ENCODE results near the gene GPC6.

Gene GPC6

DNA sequence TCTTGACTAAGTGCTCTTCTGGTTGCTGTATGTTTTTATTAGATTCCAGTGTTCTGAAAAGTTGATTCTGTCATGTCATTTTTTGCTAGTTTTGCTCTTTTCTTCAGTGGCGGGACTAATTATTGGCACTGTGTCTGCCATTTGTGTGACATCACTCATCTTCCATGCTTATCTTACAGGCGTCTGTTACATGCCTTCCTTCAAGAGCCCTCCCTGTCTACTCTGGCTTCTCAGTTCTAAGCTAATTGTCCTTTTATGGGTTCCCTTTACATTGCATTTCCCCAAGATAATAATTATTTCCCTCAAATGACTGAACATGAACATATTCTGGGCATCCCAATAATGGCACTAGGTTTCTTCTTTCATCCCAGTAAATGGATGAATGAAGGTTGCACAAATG is 793.8 kb downstream of the GPC6 start:
- DNase-seq = no peak

DNA sequence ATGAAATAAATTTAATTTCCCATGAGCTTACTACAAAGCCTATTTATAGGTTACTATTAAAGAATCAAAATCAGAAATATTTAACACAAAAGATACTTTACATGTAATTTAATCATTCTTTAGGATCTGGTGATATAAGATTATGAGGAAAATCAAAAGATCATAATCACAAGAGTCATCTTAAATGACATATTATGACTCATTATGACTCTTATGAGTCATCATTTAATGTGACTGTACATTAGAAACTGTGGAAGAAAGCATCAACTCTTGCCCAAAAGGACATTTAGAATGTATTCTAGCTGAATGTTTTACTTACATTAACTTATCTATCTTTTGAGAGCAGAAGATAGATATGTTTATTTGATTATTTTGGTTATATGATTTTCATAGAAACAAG is 794.2 kb downstream of the GPC6 start:
- no peak for DNase-seq

DNA sequence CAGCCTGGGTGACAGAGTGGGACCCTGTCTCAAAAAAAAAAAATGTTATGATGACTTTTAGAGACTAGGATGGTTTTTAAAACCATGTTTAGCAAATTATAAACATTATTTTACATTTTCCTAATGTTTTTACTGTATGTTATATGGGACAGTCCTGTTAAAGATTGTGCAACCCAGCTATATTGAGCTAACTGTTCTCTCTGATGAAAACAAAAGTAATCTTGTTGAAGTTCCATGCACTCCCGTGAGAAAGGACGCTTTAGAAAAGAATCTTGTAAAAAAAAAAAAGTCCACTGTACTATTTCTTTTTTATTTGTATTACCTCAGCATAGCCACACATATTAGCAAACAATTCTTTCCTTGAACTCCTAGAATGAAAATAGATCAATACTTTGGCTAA is 801.6 kb downstream of the GPC6 start:
- no peak for DNase-seq

DNA sequence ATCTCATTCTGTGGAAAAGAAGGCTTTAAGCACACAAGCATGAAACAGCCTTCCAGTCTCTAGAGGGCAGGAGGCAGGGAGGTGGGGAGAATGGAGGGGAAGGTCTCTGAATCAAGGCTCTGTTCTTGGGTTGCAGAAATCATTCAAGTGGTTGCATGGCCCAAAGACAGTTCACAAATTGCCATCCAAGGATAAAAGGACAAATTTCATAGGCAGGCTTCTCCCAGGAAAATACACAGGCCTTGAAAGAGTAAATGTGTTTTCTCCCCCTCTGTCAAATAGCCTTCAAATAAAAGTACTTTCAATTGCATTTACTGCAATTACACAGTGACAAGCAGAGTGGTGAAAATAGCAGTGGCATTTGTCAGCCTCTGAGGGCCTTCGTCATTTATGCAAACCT is 802.0 kb downstream of the GPC6 start:
- peak; percentile 81 for DNase-seq

DNA sequence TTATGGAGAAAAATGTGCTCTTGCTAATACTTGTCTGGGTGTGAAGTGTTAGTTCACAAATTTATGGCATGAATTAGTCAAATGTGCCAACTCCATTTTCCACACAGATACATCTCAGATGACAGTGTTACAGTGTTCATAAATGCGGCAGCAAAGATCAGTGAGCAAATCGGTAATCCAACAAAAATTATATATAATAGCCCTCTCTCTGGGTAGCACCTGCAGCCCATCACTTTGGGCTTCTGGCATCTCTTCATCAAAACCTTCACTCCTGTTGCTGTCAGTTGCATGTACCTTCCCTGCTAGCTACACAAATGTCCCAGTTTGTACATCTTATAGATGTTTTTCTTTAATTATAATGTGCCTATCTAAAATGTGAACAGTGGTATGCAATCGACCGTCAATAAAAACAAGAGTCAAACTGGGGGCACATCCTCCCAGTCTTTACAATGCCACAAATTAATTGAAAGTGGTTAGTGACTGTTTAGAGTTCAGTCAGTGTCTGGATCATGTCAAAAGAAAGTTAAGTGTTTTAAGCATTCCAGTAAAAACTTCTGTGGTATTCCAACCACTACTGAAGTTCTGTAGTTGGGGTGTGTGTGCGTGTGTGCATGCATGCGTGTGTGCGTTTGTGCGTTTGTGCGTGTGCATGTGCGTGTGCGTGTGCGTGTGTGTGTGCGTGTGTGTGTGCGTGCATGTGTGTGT is 804.0 kb downstream of the GPC6 start:
- DNase-seq = peak; percentile 63

DNA sequence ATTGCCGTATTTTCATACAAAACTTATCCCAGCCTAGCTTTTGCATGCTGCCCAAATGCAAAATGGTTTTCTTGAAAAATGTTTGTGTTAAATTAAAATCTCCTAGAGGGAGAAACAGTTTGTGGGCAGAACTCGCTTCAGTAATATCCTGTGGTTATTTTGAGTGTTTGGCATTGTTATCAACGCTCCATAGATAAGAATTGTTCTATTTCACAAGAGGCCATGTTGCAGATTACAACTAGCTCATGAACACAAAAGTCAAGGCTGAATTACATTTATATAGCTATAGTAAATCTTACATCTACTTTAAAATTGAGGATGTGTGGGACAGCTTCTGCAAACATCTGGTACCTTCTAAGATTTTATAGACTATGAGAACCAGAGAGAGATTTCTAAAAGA is 805.0 kb downstream of the GPC6 start:
- no peak for DNase-seq

DNA sequence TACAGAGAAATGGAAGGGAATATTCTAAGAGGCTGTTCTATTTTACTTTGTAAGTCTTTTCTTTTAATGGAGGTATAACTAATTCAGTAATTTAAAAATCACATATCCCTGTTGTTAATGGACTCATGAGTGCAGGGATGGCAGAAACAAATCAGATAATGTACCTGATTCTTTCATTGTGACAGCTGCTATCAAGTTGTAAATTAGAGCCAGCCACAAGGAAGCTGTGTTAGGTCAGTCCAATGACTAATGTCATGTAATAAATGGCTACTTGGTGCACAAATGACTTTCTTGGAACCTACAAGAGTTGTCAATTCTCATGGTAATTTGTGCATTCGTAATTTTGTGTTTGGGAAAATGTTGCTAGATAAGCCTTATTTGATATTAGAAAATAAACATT is 806.5 kb downstream of the GPC6 start:
- peak; percentile 22 for DNase-seq

DNA sequence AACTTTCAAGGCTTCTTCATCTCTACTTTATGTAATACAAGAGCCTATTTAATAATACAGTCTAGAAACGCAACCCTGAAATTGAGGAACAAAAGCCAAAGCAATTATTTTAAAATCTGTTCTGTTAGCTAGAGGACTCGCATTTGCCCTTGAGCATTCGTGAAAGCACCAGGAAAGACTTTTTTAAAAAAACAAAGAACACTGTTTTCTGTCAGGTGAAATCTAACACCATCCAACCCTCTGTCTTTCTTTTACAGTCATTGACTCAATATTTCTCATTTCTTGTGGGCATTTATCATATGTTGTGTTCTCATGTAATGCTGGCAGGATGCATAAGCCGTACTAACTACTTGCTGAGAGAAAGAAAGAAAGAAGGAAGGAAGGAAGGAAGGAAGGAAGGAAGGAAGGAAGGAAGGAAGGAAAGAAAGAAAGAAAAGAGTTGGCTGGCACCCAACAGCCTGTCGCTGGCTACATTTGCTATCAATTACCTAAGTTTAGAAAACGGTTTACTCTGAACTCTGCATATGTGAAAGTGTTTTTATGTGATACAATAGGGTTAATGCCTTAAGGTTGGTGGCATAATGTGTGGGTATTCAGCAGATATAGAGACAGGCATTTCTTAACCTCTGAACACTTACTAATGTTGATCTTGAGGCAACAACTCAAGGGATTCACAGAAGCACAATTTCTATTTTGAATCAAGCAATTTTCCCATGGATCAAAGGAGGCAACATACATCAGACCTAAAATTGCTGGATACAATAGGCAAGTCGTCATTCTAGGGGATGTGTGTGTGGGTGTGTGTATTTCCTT is 807.4 kb downstream of the GPC6 start:
- DNase-seq = no peak

DNA sequence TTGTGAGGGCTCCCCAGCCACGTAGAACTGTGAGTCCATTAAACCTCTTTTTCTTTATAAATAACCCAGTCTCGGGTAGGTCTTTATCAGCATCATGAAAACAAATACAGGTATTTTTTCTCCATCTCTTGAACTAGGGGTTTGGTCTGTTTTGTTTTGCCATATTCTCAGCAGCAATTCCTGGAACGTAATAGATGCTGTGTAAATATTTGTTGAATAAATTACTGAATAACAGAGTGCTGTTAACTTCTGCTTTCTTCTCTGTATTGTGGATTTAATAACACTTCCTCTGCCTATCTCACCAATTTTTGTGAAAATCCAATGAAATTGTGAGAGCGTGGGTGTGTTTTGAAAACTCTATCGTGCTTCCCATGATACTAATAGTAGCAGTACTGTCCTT is 823.4 kb downstream of the GPC6 start:
- no peak for DNase-seq

DNA sequence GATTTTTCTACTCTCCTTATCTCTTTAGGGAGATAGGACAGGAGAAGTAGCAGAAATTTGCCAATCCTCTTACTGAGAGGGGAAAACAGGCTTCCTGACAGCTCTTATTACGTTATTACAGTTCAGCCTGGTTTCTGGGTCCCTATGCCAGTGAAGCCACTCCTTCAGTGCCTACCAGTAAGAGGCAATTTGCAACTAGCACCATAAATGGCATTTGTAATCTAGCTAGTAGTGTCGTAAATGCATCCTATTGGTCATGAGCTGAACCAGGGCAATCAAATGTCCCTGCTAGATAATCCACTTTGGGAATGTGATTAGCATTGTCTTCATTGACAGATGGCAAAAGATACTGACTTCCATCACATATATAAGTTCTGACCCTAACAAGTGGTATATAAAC is 824.1 kb downstream of the GPC6 start:
- no peak for DNase-seq

DNA sequence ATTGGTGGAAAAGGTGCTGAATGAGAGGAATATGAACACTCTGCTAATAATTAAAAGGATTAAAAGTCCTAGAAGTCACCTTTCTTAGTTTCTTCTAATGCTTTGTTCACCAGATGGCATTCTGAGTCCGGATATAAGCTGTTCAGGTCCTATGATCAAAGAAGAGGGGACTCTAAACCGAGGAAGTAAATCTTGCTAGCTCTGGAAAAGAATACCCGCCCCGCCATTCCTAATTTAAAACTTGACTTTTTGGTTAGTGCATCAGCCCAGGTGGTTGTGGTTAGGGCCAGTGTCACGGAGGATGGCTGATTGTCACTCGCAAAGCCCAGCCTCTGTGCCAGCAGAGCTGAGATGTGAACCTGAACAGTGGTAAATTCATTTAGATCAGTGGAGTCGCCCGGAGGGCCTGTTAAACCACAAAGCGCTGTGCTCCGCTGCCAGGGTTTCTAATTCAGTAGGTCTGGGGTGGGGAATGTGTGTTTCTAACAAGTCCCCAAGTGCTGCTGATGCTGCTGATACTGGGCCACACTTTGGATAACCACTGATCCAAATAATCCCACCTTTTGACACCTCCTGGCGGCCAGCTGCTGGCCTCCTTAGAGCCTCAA is 827.5 kb downstream of the GPC6 start:
- DNase-seq = no peak

DNA sequence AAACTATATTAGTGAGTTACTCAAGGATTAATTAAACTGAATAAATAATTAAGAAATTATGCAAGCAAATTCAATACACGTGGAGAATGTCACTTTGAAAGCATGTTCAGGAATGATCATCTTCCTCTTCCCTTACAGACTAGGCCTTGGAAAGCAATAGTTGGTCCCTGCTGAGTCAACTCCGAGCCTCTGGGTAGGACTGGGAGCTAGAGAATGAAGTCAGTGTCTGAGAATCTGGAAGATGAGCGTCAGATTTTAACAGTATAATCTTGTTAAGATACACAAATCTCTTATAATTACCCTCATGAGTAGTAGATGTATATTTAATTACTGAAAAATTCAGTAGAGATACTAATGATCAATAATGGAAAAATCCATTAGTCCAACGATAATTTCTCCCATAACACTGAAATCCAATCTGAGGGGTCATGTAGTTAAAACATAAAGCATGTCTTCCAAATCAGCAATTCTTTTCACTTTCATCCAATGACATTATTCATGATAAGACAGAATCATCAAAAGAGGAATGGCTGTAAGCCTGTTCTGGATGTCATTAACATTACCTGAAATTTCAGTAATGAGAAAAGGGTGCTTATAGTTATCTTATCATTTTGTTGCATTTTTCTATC is 829.9 kb downstream of the GPC6 start:
- no peak for DNase-seq

DNA sequence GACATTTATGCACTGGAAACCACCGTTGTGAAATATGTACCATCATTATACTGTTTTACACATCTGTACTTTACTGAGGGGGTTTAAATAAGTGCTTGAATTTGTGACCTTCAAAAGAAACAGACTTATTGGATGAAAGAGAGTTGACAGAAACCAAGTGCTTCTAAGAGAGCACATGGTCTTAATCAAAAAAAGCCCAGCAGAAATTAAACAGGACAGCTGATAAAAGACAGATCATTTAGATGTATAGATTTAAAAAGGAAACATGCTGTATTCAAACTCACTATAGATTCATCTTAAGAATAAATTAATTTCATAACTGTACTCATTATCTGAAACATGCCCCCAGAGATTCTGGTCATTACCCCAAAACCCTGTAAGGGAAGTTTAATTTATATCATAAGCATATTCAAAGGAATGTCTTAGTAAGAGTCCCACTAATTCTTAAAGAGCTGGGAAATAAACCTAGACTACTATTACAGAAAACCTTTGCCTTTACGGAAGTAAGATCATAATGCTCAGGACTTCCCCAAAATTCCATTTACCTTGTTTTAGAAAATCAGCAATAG is 831.1 kb downstream of the GPC6 start:
- no peak for DNase-seq

DNA sequence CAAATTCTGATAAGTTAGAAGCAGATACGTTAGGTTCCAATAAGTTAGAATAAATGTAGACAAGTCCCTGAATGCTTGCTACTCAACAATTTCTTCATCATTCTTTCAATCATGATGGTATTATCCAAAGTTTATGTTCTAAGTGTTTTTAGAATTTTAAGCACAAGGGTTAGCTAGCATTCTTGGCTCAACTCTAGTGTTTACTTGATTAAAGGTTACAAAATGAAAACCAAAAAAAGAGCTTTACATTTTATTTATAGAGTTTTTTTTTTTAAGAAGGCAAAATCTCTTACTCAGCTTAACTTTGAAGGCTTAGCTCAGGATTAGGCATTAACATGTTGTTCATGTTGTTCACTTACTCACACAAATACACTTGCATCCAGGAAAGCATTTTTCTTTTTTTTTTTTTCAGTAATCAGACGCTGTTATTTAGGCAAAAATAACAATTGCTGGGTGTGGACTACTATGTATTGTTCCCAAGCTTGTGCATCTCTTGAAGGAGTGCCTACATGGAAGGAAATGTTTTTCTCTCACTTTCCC is 832.3 kb downstream of the GPC6 start:
- no peak for DNase-seq

DNA sequence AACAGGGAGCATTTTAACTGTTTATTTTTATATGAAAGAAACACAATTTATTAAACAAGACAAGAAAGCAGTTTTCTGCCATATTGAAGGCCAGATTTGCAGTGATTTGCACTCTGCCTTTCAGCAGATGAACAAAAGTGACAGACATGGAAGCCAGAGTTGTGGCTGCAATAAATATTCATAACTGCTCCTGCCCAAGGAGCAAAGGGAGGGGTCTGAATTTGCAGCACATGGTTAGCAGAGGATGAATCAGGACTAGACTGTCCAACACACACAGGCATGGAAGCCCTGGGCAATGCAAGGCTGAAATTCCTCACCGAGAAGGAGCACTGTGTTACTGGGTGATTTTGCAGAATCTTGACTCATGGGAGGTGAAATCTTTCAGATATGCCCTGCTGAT is 834.7 kb downstream of the GPC6 start:
- no peak for DNase-seq

DNA sequence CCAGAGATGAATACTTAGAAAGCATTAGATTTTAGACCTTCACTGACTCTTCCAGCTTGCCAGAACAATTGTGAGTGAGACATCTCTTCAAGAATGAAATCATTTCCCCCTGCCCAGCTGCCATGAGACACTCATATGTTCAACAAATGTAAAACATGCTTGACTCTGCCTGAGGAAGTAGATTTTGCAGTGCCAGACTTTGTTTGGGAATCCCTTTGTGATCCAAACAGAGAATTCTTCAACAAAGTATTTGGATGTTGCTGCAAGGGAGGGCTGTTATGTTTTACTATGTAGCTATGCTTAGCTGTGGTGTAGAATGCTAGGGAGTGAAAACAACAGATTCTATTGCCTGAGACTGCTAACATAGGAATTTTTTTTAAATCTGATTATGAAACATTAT is 836.5 kb downstream of the GPC6 start:
- no peak for DNase-seq

DNA sequence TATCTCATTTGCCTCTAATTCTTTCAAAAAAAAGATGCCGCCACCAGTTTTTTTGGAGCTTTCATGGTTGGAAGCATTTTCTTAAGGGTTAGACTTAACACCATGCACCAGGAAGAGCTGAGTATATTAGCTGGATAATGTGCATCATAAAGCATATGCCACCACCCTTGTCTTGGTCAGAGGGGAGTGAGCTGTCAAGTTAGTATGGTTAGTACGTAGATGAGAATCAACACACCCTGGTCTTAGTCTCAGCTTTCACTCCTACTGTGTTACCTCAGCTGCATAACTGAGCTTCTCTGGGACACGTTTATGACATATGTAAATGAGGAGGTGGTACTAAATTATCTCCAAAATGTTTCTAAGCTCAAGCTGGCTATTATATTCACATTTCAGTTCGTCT is 837.2 kb downstream of the GPC6 start:
- no peak for DNase-seq

DNA sequence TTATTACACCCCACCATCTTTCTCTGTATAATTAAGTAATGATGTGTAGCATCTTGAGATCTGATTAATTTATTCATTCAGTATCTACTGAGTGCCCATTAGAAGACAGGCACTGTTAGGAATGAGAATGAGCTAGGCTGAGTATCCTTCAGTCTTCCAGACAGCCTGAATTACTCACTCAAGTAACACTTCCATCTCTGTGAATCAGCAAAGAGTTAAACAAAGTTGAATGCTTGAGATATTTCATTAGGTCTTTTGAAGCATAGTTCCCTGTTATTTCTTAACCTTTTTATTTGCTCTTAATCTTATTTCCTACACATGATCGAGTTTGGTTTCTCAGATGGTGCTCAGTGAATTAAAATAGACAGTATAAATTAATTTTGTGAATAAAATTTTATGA is 839.1 kb downstream of the GPC6 start:
- DNase-seq = no peak

DNA sequence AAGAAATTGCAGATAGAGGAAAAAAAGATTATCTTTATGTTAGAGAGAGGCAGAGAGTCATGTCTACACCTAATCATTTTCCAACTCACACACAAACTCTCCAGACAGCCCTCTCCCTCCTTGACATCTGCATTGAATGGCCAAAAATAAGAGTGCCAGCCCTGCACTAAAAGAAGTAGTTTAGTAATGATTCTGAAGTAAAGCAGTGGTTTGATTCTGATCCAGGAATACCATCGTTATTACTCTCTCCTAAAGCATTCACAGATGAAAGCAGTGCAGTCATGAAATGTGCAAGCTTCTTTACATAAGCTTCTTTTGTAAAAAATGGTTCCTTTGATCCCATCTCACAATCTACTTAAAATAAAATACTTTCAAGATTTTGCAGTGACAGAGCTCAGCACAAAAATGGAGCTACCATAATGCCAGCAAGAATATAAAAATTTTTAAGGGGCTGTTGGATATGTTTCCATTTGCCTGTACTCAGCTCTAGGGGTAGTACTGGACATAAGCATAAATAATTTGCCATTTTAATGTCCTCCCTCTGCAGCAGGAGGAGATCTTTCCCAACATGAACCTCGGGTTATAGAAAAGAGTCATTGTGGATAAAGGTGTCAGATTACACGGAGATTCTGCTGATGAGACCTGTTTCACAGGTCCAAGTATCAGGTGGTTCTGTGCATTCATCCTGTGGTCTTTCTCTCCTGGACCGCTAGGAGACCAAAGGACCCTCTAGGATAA is 846.6 kb downstream of the GPC6 start:
- DNase-seq = peak; percentile 1

DNA sequence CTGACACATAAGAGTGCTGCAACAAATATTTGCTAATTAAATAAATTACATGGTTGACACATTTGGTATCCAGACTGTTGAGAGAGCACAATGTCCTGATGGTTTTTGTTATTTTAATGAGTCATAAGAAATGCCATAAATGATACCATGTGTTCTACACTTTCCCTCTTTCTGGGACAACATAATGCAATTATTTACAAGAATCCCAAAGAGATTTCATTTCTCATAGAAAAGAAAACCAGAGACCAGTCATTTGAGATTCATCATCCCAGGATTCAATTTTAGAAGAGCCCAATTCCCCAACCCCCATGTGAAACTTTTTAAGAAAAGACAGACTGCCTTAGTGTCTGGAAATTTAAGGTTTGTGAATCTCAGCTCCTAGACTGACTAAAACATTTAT is 853.3 kb downstream of the GPC6 start:
- no peak for DNase-seq

DNA sequence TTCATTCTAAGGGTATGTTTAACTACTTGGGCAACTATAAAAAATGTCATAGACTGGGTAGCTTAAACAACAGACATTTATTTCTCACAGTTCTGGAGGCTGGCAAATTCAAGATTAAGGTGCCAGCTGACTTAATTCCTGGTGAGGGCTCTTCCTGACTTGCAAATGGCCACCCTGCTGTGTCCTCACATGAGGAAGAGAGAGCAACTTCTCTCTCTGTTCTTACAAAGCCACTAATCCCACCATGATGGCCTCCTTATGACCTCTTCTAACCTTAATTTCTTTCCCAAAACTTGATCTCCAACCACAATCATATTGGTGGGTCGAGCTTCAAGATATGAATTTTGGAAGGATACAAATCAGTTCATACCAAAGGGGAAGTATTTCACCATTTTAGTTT is 853.9 kb downstream of the GPC6 start:
- DNase-seq = no peak

DNA sequence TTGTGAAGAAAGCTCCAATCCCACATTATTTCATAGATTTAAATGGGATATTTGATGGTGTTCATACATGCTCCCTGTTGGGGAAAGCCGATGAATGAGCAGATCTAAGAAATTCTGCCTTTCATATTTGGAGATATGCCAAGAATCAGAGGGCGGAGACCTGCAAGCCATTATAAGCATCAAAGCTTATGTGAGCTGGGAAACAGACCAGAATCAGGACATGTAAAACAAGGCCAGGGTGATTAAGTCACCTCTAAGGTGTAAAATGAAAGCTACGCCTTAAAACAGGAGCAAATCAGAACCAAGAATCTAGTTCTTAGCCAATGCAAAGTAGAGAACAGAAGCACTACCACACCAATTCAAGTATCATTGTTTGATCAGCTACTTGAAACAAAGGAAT is 860.5 kb downstream of the GPC6 start:
- DNase-seq = no peak
